Measurements from ENCODE around the gene U2AF1L4.

The U2AF1L4 gene

GRCh38 chr19:35742121-35742724 is 3.0 kb downstream of the U2AF1L4 start, which contains the start of gene IGFLR1:
Gene IGFLR1, minus strand, starts transcription at chr19:35742452. Its CDS starts 1,272 bp downstream, at chr19:35741180.
- DNase-seq (ENCODE audit: low read depth in 1 of 2, low spot score in 1 of 2) = peak in 1 of 2 donors; percentile 56

- no peak for DNase-seq (ENCODE audit: low read depth in 1 of 2, low spot score in 1 of 2)
These were observed 4.1 kb downstream of the U2AF1L4 start for GRCh38 chr19:35741203-35741515.

- peak; percentile 90 to 91 for DNase-seq (ENCODE audit: low read depth in 1 of 2, low spot score in 1 of 2)
These were observed 4.6 kb downstream of the U2AF1L4 start for GRCh38 chr19:35740423-35741202.

- no peak for DNase-seq (ENCODE audit: low read depth in 1 of 2, low spot score in 1 of 2)
These were observed 5.2 kb downstream of the U2AF1L4 start for GRCh38 chr19:35740108-35740422.

- DNase-seq (ENCODE audit: low read depth in 1 of 2, low spot score in 1 of 2) = no peak
These were observed 5.7 kb downstream of the U2AF1L4 start for GRCh38 chr19:35739275-35740107.

GRCh38 chr19:35738887-35739229 is 6.4 kb downstream of the U2AF1L4 start:
- no peak for DNase-seq (ENCODE audit: low read depth in 1 of 2, low spot score in 1 of 2)

- no peak for DNase-seq (ENCODE audit: low read depth in 1 of 2, low spot score in 1 of 2)
These were observed 7.0 kb downstream of the U2AF1L4 start for GRCh38 chr19:35738021-35738886.

- DNase-seq (ENCODE audit: low read depth in 1 of 2, low spot score in 1 of 2) = no peak
These were observed 8.0 kb downstream of the U2AF1L4 start for GRCh38 chr19:35736913-35737886.

GRCh38 chr19:35734889-35735288 is 10.3 kb downstream of the U2AF1L4 start:
- no peak for DNase-seq (ENCODE audit: low read depth in 1 of 2, low spot score in 1 of 2)

- DNase-seq (ENCODE audit: low read depth in 1 of 2, low spot score in 1 of 2) = no peak
These were observed 10.9 kb downstream of the U2AF1L4 start for GRCh38 chr19:35734273-35734672.

- DNase-seq (ENCODE audit: low read depth in 1 of 2, low spot score in 1 of 2) = no peak
These were observed 11.8 kb downstream of the U2AF1L4 start for GRCh38 chr19:35733180-35734125.

GRCh38 chr19:35732540-35733179 is 12.6 kb downstream of the U2AF1L4 start:
- DNase-seq (ENCODE audit: low read depth in 1 of 2, low spot score in 1 of 2) = no peak

GRCh38 chr19:35731779-35732405 is 13.3 kb downstream of the U2AF1L4 start:
- no peak for DNase-seq (ENCODE audit: low read depth in 1 of 2, low spot score in 1 of 2)

- no peak for DNase-seq (ENCODE audit: low read depth in 1 of 2, low spot score in 1 of 2)
These were observed 13.9 kb downstream of the U2AF1L4 start for GRCh38 chr19:35731353-35731752.

- no peak for DNase-seq (ENCODE audit: low read depth in 1 of 2, low spot score in 1 of 2)
These were observed 14.9 kb downstream of the U2AF1L4 start for GRCh38 chr19:35730326-35730725.

- DNase-seq (ENCODE audit: low read depth in 1 of 2, low spot score in 1 of 2) = no peak
These were observed 15.5 kb downstream of the U2AF1L4 start for GRCh38 chr19:35729763-35730162.

GRCh38 chr19:35729021-35729420 is 16.2 kb downstream of the U2AF1L4 start:
- no peak for DNase-seq (ENCODE audit: low read depth in 1 of 2, low spot score in 1 of 2)
